Lower leg skin (tissue), 3 donors: ENCODE data around the gene TRIM42.

ENCODE experiments used
- POLR2A ChIP-seq, 2 donors: fragments of 450-650 bp; IDR thresholded peaks; one replicate each; pipeline ENCODE4 v1.6.1; 2016 to 2017; ENCODE audit warnings: antibody characterized with exemption in 2 of 2, mild to moderate bottlenecking in 1 of 2, moderate library complexity in 1 of 2
- TF ChIP-seq, protein P1 (sequence below), 3 donors: fragments of 450-650 bp; IDR thresholded peaks; one replicate each; pipeline ENCODE4 v1.5.1; 2016; ENCODE audit warnings: antibody characterized with exemption in 3 of 3, mild to moderate bottlenecking in 3 of 3, moderate library complexity in 2 of 3

- TF ChIP-seq, protein P1, sequence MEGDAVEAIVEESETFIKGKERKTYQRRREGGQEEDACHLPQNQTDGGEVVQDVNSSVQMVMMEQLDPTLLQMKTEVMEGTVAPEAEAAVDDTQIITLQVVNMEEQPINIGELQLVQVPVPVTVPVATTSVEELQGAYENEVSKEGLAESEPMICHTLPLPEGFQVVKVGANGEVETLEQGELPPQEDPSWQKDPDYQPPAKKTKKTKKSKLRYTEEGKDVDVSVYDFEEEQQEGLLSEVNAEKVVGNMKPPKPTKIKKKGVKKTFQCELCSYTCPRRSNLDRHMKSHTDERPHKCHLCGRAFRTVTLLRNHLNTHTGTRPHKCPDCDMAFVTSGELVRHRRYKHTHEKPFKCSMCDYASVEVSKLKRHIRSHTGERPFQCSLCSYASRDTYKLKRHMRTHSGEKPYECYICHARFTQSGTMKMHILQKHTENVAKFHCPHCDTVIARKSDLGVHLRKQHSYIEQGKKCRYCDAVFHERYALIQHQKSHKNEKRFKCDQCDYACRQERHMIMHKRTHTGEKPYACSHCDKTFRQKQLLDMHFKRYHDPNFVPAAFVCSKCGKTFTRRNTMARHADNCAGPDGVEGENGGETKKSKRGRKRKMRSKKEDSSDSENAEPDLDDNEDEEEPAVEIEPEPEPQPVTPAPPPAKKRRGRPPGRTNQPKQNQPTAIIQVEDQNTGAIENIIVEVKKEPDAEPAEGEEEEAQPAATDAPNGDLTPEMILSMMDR (IDR thresholded peaks at IDR 0.05) = no peak
- TF ChIP-seq POLR2A (IDR thresholded peaks at IDR 0.05) = no peak
Measured at GRCh38 chr3:140724856-140725812, 47.3 kb downstream of the TRIM42 start.
